GM06990 (cell line): ENCODE results near the gene MAML3.

ENCODE experiments used
- DNase-seq: peaks from one replicate; pipeline ENCODE4 v3.0.0-alpha.2; 2011; ENCODE audit not compliant: insufficient read length; ENCODE audit errors: extremely low read depth
- H3K27me3 ChIP-seq: replicated peaks from 2 replicates; pipeline ENCODE4 v1.6.0; 2011; ENCODE audit warnings: low read length; ENCODE audit not compliant: control insufficient read depth, insufficient read depth
- H3K36me3 ChIP-seq: 2 replicates; pipeline ENCODE4 v1.5.1; 2011; ENCODE audit warnings: low read length; ENCODE audit not compliant: control insufficient read depth, insufficient read depth
- H3K4me3 ChIP-seq: replicated peaks from 2 replicates; pipeline ENCODE4 v1.5.1; 2011; ENCODE audit warnings: low read depth, mild to moderate bottlenecking, control low read depth, low read length
- CTCF ChIP-seq: IDR thresholded peaks from 2 replicates; pipeline ENCODE4 v1.5.1; 2011; ENCODE audit warnings: low read length, control low read depth, mild to moderate bottlenecking, inconsistent platforms; ENCODE audit not compliant: insufficient read depth, poor library complexity, severe bottlenecking

MAML3 gene

GRCh38 chr4:140135529-140136088, 18.4 kb downstream of the MAML3 start:
- no peak for DNase-seq
- no peak overlapping the region for H3K4me3 ChIP-seq
- no peaks in the 10 kb centered on the region for H3K36me3 ChIP-seq
- H3K27me3 ChIP-seq = no peaks in the 10 kb centered on the region; the same call in 1 of the 2 replicates
- no peak for TF ChIP-seq CTCF

- Histone ChIP-seq H3K36me3 (no peaks in the 10 kb centered on the region), H3K27me3 (no peaks in the 10 kb centered on the region; the same call in 1 of the 2 replicates), H3K4me3 (no peak overlapping the region)
- DNase-seq = no peak
- TF ChIP-seq CTCF = no peak
Observed at GRCh38 chr4:140134746-140135425, 19.1 kb downstream of the MAML3 start.

GRCh38 chr4:140133576-140133975, 20.4 kb downstream of the MAML3 start:
- H3K27me3 ChIP-seq = no peaks in the 10 kb centered on the region; the same call in 1 of the 2 replicates
- DNase-seq = no peak
- no peak for TF ChIP-seq CTCF
- H3K4me3 ChIP-seq = no peak overlapping the region
- H3K36me3 ChIP-seq = no peaks in the 10 kb centered on the region

GRCh38 chr4:140131675-140132229, 22.2 kb downstream of the MAML3 start:
- Histone ChIP-seq H3K27me3 (no peaks in the 10 kb centered on the region; the same call in 1 of the 2 replicates), H3K36me3 (no peaks in the 10 kb centered on the region), H3K4me3 (no peak overlapping the region)
- TF ChIP-seq CTCF = no peak
- DNase-seq = no peak

GRCh38 chr4:140130677-140131076, 23.3 kb downstream of the MAML3 start:
- H3K4me3 ChIP-seq = no peak overlapping the region
- TF ChIP-seq CTCF = no peak
- H3K36me3 ChIP-seq = no peaks in the 10 kb centered on the region
- no peak for DNase-seq
- no peaks in the 10 kb centered on the region; the same call in 1 of the 2 replicates for H3K27me3 ChIP-seq

GRCh38 chr4:140127422-140127821, 26.6 kb downstream of the MAML3 start:
- no peaks in the 10 kb centered on the region for H3K27me3 ChIP-seq
- no peak overlapping the region for H3K4me3 ChIP-seq
- DNase-seq = no peak
- TF ChIP-seq CTCF = no peak
- no peaks in the 10 kb centered on the region for H3K36me3 ChIP-seq
